ENCODE data around the gene HOOK1.
A peak's percentile ranks its signal among the peaks of the same experiment; 100 is the strongest.
"Not testable (repeated sequence)": the region's sequence is repeated elsewhere in the genome, so short reads cannot be mapped to it uniquely, and the experiment has no call there.

Gene HOOK1

DNA sequence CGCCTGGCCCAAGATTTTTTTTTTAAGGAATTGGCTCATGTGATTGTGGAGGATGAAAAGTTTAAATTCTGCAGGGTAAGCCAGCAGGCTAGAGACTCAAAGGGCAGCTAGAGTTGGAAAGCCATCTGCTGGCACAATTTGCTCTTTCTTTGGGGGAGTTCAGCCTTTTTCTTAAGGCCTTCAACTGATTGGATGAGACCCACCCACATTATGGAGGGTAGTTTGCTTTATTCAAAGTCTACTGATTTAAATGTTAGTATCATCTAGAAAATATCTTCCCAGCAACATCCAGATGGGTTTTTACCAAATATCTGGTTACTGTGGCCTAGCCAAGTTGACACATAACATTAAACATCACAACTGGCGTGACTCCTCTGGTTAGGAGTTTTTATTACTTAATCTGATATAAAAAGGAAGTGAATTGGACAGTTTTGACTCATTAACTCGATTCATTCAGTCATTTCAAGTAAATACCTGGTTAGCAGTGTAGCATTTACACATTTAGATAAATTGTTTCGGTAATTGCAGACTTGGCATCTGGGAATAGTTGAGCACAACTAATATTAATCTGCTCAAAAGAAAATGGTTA, 12.4 kb downstream of the HOOK1 start:
- peak; percentile 4 for DNase-seq

DNA sequence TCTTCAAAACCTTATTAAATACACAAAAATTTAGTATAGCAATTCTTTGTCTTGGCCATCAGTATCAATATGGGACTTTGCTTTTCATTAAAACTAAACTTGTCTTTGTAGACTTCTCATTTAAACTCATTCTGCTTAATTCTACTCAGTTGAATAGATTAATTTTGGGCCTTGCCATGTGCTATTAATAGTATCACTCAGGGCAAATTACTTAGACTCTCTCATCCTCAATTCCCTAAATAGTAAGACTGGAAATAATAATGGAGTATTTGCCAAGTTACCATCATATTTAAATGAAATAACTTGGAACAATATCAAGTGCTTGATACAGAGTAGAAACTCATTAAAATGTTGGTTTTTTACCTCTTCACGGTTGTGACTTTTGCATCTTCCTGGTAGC, 13.4 kb downstream of the HOOK1 start:
- DNase-seq = no peak

GRCh38 chr1:59831529-59831928, 16.8 kb downstream of the HOOK1 start:
- DNase-seq = no peak

- DNase-seq = no peak
These were observed 18.3 kb downstream of the HOOK1 start for GRCh38 chr1:59833022-59833421.

- no peak for DNase-seq
These were observed 19.2 kb downstream of the HOOK1 start for GRCh38 chr1:59833991-59834390.

DNA sequence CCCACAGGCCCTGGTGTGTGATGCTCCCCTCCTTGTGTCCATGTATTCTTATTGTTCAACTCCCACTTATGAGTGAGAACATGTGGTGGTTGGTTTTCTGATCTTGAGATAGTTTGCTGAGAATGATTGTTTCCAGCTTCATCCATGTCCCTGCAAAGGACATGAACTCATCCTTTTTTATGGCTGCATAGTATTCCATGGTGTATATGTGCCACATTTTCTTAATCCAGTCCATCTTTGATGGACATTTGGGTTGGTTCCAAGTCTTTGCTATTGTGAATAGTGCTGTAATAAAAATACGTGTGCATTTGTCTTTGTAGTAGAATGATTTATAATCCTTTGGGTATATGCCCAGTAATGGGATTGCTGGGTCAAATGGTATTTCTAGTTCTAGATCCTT, 23.1 kb downstream of the HOOK1 start:
- not testable (repeated sequence) for DNase-seq

- DNase-seq = no peak
These were observed 30.3 kb downstream of the HOOK1 start for GRCh38 chr1:59845091-59845490.

DNA sequence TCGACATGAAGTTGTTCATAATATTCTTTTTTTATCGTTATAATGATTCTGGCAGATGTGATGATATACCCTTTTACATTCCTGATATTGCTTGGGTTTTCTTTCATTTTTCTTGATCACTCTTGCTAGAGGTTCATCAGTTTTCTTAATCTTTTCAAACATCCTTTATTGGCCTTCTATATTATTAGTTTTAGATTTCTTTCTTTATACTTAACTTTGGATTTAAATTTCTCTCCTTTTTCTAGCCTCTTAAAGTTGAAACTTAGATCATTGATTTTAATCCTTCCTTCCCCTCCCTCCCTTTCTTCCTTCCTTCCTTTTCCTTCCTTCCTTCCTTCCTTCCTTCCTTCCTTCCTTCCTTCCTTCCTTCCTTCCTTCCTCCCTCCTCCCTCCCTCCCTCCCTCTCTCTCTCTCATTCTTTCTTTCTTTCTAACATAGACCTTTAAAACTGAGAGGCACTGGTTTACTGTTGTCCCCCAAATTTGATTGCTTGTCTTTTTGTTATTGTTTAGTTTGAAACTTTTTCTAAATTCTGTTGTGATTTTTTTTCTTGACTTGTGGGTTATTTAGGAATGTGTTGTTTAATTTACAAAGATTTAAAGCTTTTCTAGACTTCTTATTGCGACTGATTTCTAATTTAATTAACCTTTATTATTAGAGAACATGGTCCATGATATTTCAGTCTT, 31.6 kb downstream of the HOOK1 start:
- DNase-seq = no peak

DNA sequence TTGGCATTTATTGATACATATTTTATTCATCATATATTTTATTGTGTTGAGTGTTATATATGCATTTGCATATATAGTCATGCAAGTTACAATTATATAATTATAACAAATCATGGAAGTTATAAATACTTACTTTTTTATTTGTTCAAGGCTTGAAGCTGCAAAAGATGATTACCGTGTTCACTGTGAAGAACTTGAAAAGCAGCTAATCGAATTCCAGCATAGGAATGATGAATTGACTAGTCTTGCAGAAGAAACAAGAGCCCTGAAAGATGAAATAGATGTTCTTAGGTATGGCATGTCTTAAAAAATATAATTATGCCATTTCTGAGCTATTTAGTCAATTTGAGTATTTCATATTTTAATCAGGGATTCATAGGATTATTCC, 32.1 kb downstream of the HOOK1 start:
- no peak for DNase-seq

GRCh38 chr1:59852117-59852516, 37.4 kb downstream of the HOOK1 start:
- DNase-seq = no peak

DNA sequence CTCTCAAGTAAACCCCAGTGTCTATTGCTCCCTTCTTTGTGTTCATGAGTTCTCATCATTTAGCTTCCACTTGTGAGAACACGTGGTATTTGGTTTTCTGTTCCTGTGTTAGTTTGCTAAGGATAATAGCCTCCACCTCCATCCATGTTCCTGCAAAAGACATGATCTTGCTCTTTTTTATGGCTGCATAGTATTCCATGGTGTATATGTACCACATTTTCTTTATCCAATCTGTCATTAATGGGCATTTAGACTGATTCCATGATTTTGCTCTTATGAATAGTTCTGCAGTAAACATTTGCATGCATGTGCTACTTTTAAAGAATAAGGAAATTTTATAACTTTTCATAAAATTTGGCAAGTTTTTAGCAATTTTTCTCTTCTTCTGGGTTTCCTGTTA, 40.5 kb downstream of the HOOK1 start:
- not testable (repeated sequence) for DNase-seq

- DNase-seq = no peak
These were observed 42.1 kb downstream of the HOOK1 start for GRCh38 chr1:59856725-59857338.

GRCh38 chr1:59857679-59858354, 43.1 kb downstream of the HOOK1 start:
- DNase-seq = no peak

DNA sequence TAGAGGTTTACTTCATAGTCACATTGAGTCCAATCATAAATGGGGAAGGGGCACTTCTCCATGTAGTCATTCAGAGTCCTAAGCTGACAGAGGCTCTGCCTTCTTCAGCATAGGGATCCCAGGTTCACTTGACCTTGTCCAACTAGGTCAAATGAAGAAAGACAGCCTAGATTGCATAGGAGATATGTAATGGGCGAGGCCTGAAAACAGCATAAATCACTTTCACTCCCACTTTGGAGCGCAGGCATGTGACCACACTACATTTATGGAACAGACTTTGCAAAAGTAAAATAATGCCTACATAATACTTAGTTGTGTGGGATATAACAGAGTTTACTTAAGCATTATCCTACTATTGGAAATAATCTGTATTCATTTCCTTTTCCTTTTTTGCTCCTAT, 51.7 kb downstream of the HOOK1 start:
- DNase-seq = no peak

- DNase-seq = no peak
These were observed 57.0 kb downstream of the HOOK1 start for GRCh38 chr1:59871746-59872145.

GRCh38 chr1:59877108-59877682, 62.4 kb downstream of the HOOK1 start:
- no peak for DNase-seq

DNA sequence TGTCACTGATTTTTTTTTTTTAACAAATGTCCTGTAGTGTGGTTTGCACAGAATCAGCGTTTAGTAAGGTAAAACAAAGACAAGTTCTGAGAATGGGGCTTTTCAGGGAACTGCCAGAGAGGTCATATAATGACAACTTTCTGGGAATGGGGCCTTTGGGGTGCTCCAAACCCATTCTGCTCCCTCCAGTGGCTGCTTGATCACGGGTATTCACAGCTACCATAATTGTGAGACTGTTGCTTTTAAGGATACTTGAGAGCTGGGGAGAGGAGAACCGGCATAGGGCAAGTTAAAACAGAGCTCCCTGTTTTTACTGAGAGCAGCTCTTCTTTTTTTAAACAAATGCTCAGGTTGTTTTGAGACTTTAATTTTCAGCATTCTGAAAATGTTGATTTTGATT, 63.6 kb downstream of the HOOK1 start:
- no peak for DNase-seq

DNA sequence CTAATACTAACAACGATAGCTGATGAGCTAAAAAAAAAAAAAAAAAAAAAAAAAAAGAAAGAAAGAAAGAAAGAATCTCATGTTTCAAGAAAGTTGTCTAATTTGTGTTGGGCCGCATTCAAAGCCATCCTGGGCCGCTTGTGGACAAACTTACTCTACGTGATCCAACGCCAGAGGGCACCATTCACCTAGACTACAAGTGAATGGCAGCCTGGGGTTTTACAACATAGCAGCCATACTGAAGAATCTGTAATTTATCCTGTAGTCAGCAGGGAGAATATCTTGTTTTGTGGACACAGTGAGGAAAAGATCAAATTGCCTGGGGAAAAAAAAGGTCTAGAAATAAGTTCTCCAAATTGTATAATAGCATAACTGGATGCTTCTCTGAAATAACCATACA, 64.8 kb downstream of the HOOK1 start:
- DNase-seq = peak; percentile 41

- no peak for DNase-seq
These were observed 65.3 kb downstream of the HOOK1 start for GRCh38 chr1:59879996-59880505.

- DNase-seq = no peak
These were observed 66.0 kb downstream of the HOOK1 start for GRCh38 chr1:59880735-59881134.

DNA sequence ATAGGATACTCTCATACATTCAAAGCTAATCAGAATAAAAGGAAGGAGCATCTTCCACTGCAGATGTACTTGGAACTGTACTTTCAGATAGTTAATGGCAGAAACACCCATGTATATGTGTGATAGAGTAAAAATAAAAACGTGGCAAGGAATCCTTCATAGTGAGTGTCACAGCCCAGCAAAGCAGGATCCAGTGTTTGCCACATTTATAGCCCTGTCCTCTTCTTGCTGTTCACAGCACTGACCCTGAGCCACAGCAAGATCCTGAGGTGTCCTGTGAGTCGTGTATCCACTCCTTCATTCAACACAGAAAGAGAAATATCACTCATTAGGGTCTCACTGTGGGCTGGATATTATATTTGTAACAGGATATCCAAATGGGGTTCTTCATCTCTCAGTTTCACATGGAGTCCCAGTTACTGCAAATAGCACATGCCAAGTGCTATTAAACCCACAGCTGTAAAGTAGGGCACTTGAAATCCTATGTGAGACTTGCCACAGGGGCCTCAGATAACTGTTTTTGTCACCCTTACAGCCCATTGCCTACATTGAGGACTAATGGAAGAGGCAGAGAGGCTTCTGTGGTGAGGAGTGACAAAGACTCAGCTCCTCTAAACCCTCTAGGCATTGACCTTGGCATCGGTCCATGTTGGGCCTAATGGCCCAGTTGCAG, 70.5 kb downstream of the HOOK1 start:
- no peak for DNase-seq

- no peak for DNase-seq
These were observed 78.4 kb downstream of the HOOK1 start for GRCh38 chr1:59892841-59893811.

Measured in inflammatory macrophage treated with lipopolysaccharide for 4 hours (primary cell).